GM10266 (cell line): Measurements from ENCODE around the gene CLEC6A.

Experiments used
- DNase-seq: peaks from one replicate; pipeline ENCODE4 v3.0.0; 2012; ENCODE audit errors: extremely low spot score
- TF ChIP-seq, protein P1 (sequence below): IDR thresholded peaks from 2 replicates; pipeline ENCODE4 v1.5.1; 2012; ENCODE audit warnings: mild to moderate bottlenecking, low read depth; ENCODE audit not compliant: control insufficient read depth, insufficient read depth; ENCODE audit errors: missing control alignments

The CLEC6A gene

DNA sequence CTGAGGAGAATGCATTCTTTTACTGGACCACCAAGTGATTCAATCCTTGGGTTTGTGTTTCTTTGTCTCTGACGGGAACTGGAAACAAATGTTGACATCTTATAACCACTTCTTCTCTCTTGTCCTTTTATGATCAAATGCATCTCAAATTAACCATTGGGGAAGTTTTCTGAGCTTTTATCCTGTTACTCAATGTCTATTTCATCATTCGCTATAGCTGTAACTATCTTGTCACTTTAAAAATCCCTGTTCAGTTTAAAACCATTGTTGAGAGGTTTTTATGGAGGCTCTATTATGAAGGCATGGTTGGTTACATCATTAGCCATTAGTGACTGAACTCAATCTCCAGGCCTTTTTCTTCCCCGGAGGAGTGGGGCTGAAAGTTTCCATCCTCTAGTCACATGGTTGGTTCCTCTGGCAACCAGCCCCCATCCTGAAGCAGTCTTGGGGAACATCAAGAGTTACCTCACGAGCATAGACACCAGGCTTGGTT, 2.7 kb upstream of the CLEC6A start:
- DNase-seq: no peak

DNA sequence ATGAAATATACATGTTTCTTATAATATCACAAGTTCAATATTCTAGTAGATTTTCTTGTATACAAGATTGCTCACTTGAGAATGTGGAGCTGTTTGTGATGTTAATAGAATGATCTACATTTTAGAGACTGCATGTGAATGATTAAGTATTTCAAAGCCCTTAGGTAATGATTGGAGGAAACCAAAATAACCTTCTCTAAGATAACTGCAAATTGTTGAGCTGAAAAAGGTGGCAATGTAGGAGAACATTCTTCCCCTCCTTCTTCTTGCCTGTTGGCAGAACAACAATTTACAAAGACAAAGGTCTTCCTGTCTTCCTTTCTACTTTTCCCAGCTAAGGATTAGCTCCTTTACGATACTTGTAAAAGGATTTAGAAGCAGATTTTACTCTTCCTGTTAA, 2.0 kb upstream of the CLEC6A start:
- DNase-seq: no peak
- TF ChIP-seq, protein P1, sequence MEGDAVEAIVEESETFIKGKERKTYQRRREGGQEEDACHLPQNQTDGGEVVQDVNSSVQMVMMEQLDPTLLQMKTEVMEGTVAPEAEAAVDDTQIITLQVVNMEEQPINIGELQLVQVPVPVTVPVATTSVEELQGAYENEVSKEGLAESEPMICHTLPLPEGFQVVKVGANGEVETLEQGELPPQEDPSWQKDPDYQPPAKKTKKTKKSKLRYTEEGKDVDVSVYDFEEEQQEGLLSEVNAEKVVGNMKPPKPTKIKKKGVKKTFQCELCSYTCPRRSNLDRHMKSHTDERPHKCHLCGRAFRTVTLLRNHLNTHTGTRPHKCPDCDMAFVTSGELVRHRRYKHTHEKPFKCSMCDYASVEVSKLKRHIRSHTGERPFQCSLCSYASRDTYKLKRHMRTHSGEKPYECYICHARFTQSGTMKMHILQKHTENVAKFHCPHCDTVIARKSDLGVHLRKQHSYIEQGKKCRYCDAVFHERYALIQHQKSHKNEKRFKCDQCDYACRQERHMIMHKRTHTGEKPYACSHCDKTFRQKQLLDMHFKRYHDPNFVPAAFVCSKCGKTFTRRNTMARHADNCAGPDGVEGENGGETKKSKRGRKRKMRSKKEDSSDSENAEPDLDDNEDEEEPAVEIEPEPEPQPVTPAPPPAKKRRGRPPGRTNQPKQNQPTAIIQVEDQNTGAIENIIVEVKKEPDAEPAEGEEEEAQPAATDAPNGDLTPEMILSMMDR: no peak

More for the DNA sequence above, 2.7 kb upstream of the CLEC6A start:
- TF ChIP-seq, protein P1: no peak

DNA sequence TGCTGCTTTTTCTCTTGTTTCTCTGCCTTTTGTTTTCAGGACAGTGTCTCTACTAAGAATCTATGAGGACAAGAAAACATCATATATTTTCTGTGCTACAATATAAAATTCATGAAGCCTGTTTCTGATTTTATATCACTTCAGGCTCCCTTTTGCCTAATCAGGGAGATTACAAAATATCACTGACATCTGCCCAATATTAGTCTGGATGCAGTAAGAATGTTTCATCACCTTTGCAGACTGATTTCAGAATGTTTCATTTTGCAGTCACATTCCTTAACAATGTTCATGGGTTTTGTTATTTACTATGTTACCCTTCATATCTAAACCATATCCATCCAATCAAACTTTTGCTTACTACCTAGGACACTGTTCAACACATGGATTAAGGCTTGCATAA, 491 bp upstream of the CLEC6A start:
- TF ChIP-seq, protein P1: no peak
- no peak for DNase-seq

DNA sequence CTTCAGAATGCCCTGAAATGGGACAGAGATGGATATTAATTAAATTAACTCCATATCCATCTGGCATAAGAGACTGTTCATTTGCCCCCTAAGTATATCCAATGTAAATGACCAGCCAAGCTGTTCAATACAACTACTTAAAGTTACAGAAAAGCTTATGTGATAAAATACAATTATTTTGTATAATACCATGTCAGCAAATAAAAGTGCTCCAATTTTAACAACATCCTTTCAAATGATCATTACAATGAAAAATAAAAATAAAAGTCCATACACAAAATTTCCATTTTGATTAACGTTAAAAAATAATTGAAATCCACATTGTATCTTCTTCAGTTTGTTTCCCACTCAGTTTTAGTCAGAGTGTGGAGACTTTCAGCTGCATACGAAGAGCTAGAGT, 5.7 kb downstream of the CLEC6A start:
- DNase-seq: no peak
- TF ChIP-seq, protein P1: no peak

DNA sequence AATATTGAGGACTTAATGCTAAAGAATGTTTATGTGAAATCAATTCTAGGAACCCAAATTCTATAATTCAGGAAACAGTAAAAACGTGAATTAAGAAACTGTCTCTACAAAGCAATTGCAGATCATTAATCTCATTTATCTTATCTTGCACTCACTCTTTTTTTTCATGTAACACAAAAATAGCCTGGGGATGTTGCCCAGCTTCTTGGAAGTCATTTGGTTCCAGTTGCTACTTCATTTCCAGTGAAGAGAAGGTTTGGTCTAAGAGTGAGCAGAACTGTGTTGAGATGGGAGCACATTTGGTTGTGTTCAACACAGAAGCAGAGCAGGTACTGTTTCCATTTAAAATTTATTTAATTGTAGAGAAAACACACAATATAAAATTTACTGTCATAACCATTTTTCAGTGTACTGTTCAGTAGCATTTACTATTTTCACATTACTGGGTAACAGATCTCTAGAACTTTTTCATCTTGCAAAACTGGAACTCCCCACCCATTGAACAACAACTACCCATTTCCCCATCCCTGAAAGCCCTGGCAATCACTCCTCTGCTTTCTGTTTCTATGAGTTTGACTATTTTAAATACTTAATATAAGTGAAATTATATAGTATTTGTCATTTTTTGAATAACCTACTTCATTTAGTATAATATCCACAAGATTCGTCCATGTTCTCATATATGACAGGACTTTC, 9.7 kb downstream of the CLEC6A start:
- TF ChIP-seq, protein P1: no peak
- DNase-seq: no peak

DNA sequence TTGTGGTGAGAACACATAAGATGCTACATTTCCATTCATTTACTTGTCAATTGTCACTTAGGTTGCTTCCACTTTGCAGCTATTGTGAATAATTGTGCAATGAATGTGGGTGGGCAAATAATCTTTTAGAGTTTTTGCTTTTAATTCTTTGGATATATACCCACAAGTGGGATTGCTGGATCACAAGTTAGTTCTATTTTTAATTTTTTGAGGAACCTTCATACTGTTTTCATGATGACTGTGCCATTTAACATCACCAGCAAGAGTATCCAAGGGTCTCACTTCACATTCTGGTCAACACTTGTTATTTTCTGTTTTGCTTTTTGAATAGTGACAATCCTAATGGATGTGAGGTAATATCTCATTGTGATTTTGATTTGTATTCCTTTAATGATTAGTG, 10.5 kb downstream of the CLEC6A start:
- TF ChIP-seq, protein P1: no peak
- no peak for DNase-seq

DNA sequence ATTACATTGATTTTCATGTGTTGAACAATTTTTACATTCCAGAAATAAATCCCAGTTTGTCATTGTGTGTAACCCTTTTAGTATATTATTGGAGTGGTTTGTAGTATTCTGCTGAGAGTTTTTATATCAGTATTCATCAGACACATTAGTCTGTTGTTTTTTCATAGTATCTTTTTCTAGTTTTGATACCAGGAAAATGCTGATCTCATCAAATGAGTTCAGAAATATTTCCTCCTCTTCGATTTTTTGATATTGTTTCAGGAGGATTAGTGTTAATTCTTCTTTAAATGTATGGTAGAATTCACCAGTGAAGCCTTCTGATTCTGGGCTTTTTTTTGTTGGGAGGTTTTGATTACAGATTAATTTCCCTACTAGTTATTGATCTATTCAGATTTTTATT, 15.3 kb downstream of the CLEC6A start:
- TF ChIP-seq, protein P1: no peak
- no peak for DNase-seq
